Endothelial cell of umbilical vein (primary cell): ENCODE data around the gene NACAD.

Experiments
- CTCF ChIP-seq, 2 donors: IDR thresholded peaks; 1 replicate in 1 of 2; 2 replicates in 1 of 2; pipeline ENCODE4 v1.5.1; 2011; ENCODE audit warnings: low read length in 2 of 2, mild to moderate bottlenecking in 2 of 2, moderate library complexity in 2 of 2, control low read depth in 1 of 2, inconsistent platforms in 1 of 2, low read depth in 1 of 2; ENCODE audit not compliant: insufficient read depth in 1 of 2; ENCODE audit errors: extremely low read depth in 1 of 2
- EZH2 ChIP-seq: IDR thresholded peaks from 2 replicates; pipeline ENCODE4 v1.6.1; 2012; ENCODE audit warnings: borderline replicate concordance, low read depth, mild to moderate bottlenecking, moderate library complexity, low read length, inconsistent platforms; ENCODE audit not compliant: severe bottlenecking
- FOS ChIP-seq: IDR thresholded peaks from 2 replicates; pipeline ENCODE4 v1.6.1; 2011; ENCODE audit warnings: mild to moderate bottlenecking, low read length, moderate library complexity, borderline replicate concordance; ENCODE audit not compliant: insufficient read depth
- GATA2 ChIP-seq: IDR thresholded peaks from 2 replicates; pipeline ENCODE4 v1.7.0; 2011; ENCODE audit warnings: low read depth, mild to moderate bottlenecking, moderate library complexity, mixed read lengths, low read length; ENCODE audit not compliant: insufficient read length, insufficient read depth
- JUN ChIP-seq: IDR thresholded peaks from 2 replicates; pipeline ENCODE4 v1.6.1; 2011; ENCODE audit warnings: borderline replicate concordance, low read depth; ENCODE audit not compliant: insufficient read length, insufficient read depth
- MYC ChIP-seq: IDR thresholded peaks from one replicate; pipeline ENCODE4 v1.6.1; 2011; ENCODE audit warnings: mild to moderate bottlenecking, low read depth, low read length
- POLR2A ChIP-seq: IDR thresholded peaks from 2 replicates; pipeline ENCODE4 v1.6.1; 2012; ENCODE audit warnings: low read depth, mild to moderate bottlenecking, control low read depth, low read length
- POLR2AphosphoS5 ChIP-seq: IDR thresholded peaks from 2 replicates; pipeline ENCODE4 v1.6.1; 2012; ENCODE audit warnings: low read depth, mild to moderate bottlenecking, control low read depth, low read length, moderate library complexity; ENCODE audit not compliant: insufficient read depth
- TF ChIP-seq, protein P1 (sequence below): IDR thresholded peaks from 2 replicates; pipeline ENCODE4 v1.6.1; 2011; ENCODE audit not compliant: insufficient read depth, insufficient read length

- TF ChIP-seq JUN = no peak
- no peak for TF ChIP-seq CTCF (IDR thresholded peaks at IDR 0.05; ENCODE audit: extremely low read depth in 1 of 2, insufficient read depth in 1 of 2, low read depth in 1 of 2, low read length in 2 of 2)
- TF ChIP-seq POLR2A = no peak
- TF ChIP-seq, protein P1, sequence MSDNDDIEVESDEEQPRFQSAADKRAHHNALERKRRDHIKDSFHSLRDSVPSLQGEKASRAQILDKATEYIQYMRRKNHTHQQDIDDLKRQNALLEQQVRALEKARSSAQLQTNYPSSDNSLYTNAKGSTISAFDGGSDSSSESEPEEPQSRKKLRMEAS = no peak
- no peak for TF ChIP-seq GATA2
- TF ChIP-seq EZH2 = no peak
- no peak for TF ChIP-seq MYC
- no peak for TF ChIP-seq POLR2AphosphoS5
- TF ChIP-seq FOS = no peak
Measured at GRCh38 chr7:45039106-45039505, 49.7 kb downstream of the NACAD start.
